PC-9 (cell line): ENCODE measurements around the gene GCLM.

Source experiments
- EZH2 ChIP-seq: fragments of 200-600 bp; sonication (generic); IDR thresholded peaks from 2 replicates; pipeline ENCODE4 v1.8.0; 2017; ENCODE audit warnings: antibody characterized with exemption, low read depth
- TF ChIP-seq, protein P1 (sequence below): fragments of 200-600 bp; sonication (generic); conservative IDR thresholded peaks from 2 replicates; pipeline ENCODE4 v1.6.1; 2017; ENCODE audit warnings: mixed run types, antibody characterized with exemption, mild to moderate bottlenecking, moderate library complexity

DNA sequence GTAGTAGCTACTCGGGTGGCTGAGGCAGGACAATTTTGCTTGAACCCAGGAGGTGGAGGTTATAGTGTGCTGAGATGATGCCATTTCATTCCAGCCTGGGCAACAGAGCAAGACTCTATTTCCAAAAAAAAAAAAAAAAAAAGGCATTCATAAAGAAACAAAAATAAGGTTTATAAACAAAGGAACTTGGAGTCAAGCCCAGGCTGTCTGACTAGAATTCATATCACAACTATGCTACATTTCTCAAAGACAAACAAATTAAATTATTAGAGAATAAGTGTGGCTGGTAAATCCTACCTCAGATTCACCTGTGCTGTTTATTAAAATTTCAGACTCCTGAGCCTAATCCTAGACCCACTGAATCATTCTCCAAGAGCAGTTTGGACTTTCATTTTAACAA is 4.2 kb downstream of the GCLM start:
- TF ChIP-seq, protein P1, sequence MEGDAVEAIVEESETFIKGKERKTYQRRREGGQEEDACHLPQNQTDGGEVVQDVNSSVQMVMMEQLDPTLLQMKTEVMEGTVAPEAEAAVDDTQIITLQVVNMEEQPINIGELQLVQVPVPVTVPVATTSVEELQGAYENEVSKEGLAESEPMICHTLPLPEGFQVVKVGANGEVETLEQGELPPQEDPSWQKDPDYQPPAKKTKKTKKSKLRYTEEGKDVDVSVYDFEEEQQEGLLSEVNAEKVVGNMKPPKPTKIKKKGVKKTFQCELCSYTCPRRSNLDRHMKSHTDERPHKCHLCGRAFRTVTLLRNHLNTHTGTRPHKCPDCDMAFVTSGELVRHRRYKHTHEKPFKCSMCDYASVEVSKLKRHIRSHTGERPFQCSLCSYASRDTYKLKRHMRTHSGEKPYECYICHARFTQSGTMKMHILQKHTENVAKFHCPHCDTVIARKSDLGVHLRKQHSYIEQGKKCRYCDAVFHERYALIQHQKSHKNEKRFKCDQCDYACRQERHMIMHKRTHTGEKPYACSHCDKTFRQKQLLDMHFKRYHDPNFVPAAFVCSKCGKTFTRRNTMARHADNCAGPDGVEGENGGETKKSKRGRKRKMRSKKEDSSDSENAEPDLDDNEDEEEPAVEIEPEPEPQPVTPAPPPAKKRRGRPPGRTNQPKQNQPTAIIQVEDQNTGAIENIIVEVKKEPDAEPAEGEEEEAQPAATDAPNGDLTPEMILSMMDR: no peak
- TF ChIP-seq EZH2: no peak
